ENCODE measurements around the gene REC8. TPM values are rescaled to one million over a fixed set of nuclear protein-coding genes. Genes with fewer than 3 reads are reported as not detected.

The REC8 gene, protein sequence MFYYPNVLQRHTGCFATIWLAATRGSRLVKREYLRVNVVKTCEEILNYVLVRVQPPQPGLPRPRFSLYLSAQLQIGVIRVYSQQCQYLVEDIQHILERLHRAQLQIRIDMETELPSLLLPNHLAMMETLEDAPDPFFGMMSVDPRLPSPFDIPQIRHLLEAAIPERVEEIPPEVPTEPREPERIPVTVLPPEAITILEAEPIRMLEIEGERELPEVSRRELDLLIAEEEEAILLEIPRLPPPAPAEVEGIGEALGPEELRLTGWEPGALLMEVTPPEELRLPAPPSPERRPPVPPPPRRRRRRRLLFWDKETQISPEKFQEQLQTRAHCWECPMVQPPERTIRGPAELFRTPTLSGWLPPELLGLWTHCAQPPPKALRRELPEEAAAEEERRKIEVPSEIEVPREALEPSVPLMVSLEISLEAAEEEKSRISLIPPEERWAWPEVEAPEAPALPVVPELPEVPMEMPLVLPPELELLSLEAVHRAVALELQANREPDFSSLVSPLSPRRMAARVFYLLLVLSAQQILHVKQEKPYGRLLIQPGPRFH
- total RNA-seq: 3.5 and 7.5 TPM in 2 replicates

DNA sequence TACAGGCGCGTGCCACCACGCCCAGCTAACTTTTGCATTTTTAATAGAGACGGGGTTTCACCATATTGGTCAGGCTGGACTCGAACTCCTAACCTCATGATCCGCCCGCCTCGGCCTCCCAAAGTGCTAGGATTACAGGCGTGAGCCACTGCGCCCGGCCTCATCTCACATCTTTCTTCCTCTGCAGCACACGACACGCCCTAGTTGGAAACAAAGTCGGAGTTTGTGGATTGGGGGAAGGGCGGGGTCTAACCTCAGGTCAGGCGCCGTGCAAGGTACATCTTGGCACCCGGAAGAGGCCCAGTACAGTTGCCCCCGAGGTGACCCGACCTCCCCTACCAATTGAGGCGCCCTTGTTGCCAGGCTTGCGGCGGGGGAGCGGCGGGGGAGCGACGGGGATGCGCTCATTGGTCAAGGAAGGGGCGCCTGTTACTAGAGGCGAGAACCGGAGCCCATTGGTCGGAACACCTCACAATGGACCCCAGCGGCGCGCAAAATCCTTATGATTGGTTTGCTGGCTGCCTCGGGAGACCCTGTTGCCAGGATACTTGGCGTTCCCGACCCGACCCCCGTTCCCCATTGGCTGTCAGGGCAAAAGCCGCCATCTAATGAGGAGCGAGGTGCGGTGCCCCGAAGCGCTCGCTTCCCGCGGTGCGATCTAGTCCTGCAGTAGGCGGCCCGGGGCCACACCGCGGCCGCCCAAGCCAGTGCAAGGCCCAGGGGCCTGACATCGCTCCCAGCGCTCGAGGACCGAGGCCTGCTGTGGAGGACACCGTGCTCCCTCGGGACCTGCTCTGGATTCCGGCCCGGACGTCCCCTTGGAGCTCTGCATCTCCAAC lies at the start of gene REC8:
Gene REC8 (plus strand): TSS at position 659 of the 839 bp plus-strand sequence. CDS start 473 bp downstream, outside the sequence.

DNA sequence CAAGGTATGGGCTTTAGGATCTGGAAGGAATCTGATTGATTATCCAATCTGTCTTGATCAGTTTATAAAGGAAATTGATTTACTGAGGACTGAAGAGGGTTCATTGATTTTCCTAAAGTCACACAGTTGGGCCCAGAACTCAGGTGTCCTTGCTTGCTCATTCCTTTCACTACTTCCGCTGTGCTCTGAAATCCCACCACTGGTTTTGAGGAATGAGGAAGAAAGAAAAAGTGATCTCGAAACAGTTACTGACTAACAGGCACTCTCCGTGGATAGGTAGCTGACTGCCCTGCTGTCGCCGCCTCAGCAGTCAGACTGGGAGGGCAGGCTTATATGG lies 41.5 kb upstream of the REC8 start, which contains the start of gene FITM1:
Gene FITM1 (plus strand): TSS at position 280 of the 337 bp plus-strand sequence. CDS start 905 bp downstream, outside the sequence.

DNA sequence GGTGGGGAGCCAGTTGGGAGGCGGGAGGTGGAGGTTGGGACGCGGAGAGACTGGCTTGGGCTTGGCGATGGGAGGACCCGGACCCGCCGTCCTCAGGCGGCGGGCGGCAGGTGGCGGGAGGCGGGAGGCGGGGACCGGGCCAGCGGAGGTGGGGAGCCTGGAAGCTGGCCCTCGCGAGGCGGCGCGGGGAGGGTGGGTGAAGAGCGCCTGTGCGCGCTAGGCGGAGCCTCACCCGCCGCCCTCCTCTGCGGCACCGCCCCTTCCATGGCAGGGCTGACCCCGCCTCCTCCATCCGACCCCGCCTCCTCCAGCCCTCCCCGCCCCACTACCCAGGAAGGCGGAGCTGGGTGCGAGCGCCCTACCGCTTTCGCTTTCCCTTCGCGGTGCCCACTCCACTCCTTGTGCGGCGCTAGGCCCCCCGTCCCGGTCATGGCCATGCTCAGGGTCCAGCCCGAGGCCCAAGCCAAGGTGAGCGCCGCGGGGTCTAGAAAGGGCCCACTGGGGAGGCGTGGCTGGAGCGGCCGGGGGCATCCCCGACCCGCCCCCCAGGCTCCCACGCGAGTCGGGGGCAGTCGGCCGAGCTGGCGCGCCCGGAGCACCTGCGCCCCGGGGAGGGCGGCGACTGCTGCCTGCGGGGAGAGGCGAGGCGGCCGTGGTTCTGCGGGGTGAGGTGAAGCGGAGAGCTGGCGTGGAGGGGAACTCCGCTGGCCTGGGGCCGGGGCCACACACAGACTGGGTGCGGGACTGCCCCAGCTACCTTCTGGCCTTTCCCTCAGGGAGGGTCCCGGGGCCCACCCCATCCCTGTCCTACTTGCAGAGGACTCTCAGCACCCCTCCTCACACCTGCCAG lies 35.8 kb upstream of the REC8 start, which contains the start of gene PSME1:
Gene PSME1 (plus strand): TSS at position 361 of the 850 bp plus-strand sequence. CDS start 69 bp downstream, at position 430.

DNA sequence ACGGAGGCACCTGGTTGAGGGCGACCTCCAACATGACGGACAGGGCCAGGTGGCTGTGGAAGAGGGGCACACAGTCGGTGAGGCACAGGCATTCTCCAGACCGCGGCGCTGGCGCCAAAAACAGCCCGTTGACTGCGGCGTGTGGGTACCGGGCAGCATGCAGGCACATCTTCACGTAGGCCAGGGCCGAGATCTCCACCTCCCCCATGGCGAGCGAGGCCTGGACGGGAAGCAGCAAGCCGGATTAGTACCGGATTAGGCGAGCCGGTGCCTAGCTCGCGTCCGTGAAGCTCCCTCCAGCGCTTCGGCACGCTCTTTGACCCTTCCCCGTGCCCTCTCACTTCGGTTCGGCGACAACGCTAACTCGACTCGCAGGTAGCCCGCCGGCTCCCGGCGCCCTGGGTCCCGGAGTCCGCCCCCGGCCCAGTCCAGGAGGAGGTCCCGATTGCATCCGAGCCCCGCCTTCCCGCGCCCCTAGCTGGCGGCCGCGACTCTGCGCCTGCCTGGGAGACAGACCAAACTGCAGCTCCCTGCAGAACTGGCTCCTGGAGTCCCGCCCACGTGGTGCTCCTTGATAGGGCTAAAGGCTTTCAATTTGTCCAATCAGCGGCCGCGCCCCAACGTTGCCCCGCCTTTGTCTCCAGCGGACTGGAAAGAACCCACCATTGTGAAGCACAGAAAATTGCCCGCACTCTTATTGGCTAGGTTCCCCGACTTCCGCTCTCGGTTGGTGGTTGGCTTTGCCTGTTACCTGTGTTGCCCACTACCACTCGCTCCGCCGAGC lies 30.6 kb upstream of the REC8 start, which contains the start of gene EMC9:
Gene EMC9 (minus strand): TSS at position 495 of the 784 bp plus-strand sequence. CDS start 287 bp downstream, at position 208.

DNA sequence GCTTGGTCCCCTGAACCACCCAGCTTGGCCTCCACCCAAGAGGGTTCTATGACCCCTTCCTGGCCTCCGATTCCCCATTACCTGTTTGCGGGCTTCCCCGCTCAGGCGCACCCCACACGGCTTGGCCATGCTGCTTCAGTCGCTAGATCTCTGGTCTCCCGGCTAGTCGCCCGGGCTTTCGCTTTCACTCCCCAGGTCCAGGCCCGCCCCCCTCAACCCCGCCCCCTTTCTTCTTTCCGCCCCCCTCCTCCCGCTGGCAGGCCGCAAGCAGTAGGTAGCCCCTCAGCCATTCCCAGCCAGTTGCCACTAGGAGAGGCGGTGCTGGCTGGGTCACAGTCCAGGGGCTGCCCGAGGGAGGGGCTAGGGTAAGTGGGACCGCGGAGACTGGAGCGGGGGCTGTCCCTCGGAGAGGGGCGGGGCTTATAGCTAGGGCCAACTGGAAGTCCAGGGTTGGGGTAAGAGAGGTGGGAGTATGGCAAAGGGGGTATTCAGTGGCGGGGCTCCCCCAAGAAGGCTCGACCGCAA lies 25.4 kb upstream of the REC8 start, which contains the start of gene PSME2:
Gene PSME2 (minus strand): TSS at position 158 of the 525 bp plus-strand sequence. CDS start 29 bp downstream, at position 129.

DNA sequence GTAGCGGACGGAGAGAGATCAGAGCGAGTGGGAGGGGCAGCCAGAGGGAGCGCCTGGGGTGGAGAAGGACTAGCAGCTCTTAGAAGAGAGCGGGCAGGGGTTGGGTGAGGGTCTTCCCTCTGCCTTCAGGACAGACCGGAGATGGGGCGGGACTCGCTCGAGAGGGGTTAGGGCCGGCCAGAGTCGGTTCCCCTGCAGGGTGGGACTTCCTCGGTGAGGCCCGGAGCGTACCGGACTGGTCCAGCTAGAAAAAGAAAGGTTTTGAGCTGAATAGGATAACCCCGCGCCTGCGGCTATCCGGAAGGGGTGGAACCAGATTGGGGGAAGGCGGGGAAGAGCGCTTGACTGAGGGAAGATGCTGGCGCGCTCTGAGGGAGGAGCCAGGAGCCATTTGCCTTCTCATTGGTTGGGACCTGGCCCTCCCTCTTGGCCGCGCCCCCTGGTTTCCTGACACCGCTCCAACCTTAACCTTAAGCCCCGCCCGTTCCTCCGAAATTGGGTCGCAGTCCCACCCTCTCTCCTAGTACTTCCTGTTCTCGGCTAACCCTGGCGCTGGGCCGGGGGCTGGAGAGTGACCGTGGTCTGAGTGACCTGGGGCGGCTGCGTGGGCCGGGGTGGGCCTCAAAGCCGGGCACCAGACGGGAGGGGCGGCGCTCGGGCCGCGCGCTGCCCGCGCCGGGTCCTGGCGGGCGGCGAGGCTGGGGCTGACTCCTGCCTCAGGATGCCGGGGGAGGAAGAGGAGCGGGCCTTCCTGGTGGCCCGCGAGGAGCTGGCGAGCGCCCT lies 24.7 kb upstream of the REC8 start, which contains the start of gene RNF31:
Gene RNF31 (plus strand): TSS at position 521 of the 783 bp plus-strand sequence. CDS start 201 bp downstream, at position 722.

DNA sequence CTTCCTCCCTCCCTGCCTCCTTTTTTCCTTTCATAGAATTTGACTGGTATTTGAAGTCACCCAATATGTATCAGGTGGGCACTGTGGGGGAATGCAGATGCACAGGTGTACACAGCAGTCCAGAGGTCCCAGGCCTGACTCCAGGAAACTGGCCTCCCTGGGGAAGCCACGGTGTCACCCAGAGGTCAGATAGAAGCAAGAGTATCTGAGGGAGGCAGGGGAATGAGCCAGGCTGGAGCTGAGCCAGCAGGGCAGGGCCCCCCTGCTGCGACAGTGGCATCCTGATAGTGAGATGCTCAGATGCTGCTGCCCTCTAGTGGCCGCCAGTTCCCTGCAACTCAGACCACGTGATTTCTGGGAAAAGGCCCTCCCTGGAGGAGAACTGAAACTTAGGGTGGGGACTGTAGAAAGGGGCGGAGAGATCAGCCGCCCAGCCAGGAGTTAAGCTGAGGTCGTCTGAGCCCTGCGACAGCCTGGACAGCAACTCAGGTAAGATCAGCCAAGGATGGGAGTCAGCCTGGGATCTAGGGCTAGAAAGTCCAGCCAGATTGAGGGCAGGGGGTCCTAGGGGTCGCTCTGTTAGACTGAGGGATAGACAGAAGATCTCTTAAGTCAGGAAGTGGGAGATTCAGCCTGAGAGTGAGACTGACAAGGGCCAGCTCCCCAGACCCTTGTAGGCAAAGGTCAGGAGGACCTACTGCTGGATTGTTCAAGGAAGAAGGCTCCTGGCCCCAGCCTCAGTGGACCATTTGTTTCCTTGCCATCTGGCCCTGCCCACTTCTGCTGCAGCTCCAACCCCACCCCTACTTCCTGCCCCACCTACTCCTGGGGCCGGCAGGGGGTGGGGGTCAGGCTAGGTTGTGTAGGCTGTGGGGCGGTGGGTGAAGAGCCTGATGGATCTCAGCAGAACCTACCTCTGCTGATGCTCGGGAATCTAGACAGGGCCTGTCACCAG lies 10.8 kb upstream of the REC8 start, which contains the start of gene IRF9:
Gene IRF9 (plus strand): TSS at position 416 of the 955 bp plus-strand sequence. CDS start 880 bp downstream, outside the sequence.

DNA sequence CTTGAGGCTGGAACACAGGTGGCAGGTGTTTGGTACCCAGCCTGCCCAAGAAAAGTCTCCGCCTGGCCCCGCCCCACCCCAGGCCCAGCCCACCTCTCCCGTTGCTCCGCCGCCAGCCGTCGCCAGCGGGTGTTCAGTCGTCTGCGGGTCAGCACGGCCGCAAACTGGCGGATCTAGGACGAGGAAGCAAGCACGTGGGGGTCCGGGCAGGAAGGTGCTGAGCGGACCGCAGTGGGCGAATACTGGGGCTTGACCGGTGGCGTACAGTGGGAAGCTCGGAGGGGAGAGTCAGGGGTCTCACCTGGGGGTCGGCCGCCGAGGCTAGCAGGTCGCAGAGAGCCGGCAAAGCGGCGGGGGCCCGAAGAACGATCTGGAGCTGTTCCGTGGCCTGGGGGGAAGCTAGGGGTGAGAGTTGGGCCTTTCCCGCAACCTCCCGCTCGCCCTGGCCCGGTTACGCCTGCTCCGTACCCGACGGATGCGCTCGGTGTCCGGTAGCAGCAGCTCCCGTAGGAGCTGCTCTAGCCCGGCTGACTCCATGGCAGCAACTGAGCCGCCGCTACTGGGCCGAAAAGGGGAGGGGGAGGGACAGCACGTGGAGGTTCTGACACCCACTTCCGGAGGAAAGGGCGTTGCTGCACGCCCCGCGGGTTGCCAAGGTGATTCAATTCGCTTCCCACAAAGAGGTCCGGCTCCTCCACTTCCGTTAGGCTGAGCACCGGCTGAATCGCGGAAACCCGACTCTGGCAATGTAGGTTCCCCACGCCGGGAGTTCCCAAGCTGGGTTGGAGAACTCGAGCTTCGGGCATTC lies 16.6 kb downstream of the REC8 start, which contains the start of gene IPO4:
Gene IPO4 (minus strand): TSS at position 566 of the 808 bp plus-strand sequence. CDS start 29 bp downstream, at position 537.

DNA sequence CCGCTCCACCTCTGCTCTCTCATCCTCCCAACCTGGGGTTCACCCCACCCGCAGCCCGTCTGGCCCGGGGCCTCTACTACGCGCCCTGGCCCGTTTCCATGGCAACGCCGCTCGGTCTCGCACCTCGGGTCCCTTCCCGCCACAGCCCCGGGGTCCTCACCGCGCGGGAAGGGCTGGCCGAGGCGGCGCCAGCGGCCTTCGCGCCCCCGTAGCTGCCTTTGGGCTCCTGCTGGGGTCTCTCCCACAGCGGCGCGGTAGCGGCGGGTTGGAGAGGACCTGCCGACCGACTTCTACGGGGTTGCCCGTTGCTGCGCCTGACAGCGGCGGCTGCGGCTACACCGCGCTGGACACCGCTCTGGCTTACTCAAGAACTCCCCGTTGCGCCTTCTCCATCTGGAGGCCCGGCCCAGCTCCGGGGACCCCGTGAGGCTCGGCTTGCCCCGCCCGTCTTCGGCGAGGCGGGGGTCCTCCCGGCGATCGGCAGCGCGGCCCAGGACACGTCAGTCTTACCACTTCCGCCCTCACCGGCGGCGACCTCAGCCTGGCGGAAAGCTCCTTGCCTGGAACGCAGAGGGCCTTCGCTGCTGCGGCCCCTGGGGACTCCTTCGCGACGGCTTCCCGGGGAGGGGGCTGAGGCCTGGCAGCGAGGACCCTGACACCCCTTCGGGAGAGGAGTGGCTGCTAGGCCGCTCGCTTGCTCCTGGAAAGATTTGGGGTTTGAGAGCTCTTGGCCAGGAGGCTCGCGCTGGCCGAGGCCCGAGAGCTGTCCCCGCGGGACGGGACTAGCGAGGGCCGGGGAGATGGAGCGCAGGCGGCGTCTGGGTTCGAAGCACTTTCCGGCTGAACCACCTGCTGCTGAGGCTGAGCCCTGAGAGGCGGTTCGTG lies 23.5 kb downstream of the REC8 start, which contains the start of gene TM9SF1:
Gene TM9SF1 (minus strand): TSS at position 256 of the 885 bp plus-strand sequence. CDS start 422 bp downstream, outside the sequence.

DNA sequence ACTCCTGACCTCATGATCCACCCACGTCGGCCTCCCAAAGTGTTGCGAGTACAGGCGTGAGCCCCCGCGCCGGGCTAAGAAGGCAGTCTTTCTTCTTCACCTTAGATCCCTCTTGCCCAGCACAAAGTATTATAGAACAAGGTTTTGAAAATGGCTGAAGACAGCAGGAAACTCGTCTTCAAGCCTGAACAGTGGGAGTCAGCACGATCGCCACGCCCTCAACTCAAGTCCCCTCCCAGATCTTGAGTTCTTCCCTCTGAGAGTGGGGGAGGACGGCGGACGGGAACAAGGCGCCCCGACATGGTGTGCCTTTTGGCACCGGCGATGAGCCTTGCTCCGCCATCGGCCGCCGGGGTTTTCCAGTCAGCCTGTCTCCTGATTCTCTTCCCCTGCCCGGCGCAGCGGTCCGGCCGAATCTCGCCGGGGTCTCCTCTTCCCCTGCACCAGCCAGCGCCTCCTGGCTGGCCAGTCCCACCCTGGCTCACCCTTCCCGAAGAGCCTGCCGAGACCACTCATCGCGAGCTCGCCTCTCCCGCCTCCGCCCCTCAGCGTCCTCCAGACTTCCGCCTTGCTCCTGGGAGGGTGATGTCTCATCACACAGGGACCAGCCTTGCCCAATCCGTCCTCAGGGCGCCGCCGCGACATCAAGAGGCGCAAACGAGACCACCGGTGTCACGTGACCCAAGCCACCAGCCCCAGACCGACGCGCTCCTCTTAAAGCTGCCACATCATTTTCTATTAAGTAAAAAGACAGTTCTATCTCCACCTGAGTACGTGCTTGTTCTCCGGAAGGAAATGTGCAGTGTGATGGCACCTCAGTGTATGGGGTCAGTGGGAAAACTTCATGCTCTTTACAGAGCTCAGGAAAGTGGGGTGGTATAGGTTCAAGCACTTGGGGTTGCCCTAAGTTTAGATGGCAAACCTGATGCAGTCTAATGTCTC lies 41.3 kb downstream of the REC8 start, which contains the start of gene CHMP4A:
Gene CHMP4A (minus strand): TSS at position 565 of the 942 bp plus-strand sequence. CDS start 49 bp downstream, at position 516.

DNA sequence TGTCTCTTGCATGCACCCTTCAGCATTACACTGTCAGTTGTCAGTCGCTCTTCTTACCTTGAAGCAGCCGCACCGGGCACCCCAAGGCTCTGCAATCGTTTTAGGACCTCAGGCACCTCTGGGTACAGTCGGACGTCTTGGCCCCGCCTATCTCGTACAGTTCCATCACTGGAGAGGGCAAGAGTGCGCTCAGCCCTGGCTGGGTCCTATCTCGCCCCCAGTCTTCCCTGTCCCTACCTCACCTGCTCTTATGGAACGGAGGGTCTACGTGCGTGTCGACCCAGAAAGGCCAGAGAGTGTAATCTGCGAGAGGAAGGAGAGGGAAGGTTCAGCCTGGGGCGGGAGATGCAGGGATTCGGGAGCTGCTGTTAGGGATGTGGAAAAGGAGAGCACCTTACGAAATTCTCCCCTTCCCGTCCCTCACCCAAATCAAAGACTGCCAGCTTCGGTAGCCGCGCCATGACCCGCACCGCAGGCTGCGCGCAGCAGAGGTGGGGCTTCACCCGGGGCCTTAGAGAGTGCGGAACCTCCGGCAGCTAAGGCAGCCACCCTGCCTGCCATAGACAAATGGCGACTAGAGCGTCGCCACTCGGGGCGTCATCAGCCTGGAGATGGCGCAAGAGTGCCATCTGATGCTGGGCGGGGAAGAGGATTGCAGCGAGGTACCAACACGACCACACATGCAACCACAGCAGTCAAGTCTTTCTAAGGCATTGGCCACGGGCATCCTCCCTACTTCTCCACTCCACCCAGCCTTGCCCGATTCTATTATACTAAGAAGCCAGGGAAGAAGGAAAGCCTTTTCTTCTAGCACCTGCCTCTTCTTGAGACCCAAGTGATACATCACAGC lies 43.8 kb downstream of the REC8 start, which contains the start of gene MDP1:
Gene MDP1 (minus strand): TSS at position 572 of the 850 bp plus-strand sequence. CDS start 111 bp downstream, at position 461.

All from hair follicle dermal papilla cell (primary cell).